ENCODE data around the gene L3MBTL2.

L3MBTL2 gene

DNA sequence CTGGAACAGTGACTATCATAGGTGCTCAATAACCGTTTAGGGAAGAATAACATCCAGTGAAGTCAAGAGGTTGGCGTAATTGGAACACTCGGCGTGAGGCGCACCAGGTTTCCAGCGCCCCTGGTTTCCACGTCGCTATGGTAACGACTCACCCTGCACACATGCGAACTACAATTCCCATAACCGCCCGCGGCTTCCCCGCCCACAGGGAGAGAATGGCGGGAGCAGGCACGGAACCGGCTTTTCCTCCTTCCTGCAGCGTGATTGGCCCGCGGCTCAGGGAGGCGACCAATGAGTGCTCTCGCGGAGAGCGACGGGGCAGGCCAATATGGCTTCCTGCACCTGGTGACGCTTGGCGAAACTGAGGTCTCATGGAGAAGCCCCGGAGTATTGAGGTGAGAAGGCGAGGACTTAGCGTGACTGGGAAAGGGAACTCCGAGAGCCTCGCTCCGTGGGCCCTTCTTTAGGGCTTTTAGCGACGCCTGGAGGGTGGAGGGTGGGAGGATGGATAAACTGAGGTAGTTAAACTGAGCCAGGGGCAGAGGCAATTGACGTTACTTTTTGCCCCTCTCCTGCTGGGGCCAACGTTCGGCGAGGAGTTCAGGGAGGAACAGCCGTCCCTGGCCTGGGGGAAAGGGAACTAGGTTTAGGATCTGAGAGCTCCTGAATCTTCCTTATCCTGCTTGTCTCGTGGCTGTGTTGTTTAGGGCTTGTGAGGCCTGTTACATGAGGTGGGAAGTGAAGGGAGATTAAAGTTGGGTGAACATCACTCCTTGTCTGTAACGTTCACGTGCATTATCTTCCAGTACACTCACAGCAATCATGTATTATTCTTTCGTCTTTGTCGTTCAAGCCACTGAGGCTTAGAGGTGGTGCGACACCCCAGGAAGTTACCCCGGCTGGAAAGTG lies at the start of gene L3MBTL2:
Gene L3MBTL2 (plus strand): TSS at position 321 of the 909 bp plus-strand sequence. CDS start 51 bp downstream, at position 372.
- peak; percentile 100 for DNase-seq (ENCODE audit: extremely low spot score)
- ChIA-PET CTCF (no interaction called here), POLR2A (no interaction called here)
- TF ChIP-seq, protein P1, sequence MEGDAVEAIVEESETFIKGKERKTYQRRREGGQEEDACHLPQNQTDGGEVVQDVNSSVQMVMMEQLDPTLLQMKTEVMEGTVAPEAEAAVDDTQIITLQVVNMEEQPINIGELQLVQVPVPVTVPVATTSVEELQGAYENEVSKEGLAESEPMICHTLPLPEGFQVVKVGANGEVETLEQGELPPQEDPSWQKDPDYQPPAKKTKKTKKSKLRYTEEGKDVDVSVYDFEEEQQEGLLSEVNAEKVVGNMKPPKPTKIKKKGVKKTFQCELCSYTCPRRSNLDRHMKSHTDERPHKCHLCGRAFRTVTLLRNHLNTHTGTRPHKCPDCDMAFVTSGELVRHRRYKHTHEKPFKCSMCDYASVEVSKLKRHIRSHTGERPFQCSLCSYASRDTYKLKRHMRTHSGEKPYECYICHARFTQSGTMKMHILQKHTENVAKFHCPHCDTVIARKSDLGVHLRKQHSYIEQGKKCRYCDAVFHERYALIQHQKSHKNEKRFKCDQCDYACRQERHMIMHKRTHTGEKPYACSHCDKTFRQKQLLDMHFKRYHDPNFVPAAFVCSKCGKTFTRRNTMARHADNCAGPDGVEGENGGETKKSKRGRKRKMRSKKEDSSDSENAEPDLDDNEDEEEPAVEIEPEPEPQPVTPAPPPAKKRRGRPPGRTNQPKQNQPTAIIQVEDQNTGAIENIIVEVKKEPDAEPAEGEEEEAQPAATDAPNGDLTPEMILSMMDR (IDR thresholded peaks at IDR 0.05; ENCODE audit: control extremely low read depth, extremely low read depth, low read depth, missing control alignments), result no peak

GRCh38 chr22:41157083-41157482 lies 48.0 kb upstream of the L3MBTL2 start:
- no peak for DNase-seq (ENCODE audit: extremely low spot score)
- ChIA-PET CTCF (no interaction called here), POLR2A (no interaction called here)
- TF ChIP-seq, protein P1 (IDR thresholded peaks at IDR 0.05; ENCODE audit: control extremely low read depth, extremely low read depth, low read depth, missing control alignments), result no peak

- ChIA-PET CTCF (interaction anchor here (1.2 kb wide), 1 partner anchor 13 kb away, joined by 3 read pairs; no protein-coding TSS in a partner anchor), POLR2A (interaction anchor here (0.6 kb wide), 1 partner anchor 18 kb away, joined by 3 read pairs; no protein-coding TSS in a partner anchor)
- DNase-seq (ENCODE audit: extremely low spot score), result no peak
- TF ChIP-seq, protein P1 (IDR thresholded peaks at IDR 0.05; ENCODE audit: control extremely low read depth, extremely low read depth, low read depth, missing control alignments), result no peak
Measured at GRCh38 chr22:41169157-41169556, 36.0 kb upstream of the L3MBTL2 start.

DNA sequence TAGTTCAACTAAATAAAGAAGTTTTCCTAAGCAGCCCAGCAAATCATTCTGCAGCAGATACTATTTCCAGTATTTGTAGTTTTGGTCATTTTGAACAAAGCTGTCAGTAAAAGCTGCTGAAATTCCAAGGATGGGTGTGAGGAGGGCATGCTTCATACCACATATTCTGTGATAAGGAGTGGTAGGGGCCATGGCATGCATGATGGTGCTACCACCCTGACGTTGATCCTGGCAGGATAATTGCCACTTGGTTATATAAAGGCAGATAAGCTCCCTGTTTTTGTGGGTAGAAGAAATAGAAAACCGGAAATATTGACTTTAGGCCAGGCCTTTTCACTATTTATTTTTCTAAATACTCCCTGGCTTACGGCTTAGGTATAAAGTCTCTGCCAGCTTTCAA lies 33.1 kb upstream of the L3MBTL2 start:
- ChIA-PET POLR2A (no interaction called here), CTCF (interaction anchor here (1.1 to 2.5 kb wide), 6 partner anchors 9 to 249 kb away, joined by 3 to 10 read pairs (median 6); no protein-coding TSS in a partner anchor)
- DNase-seq (ENCODE audit: extremely low spot score), result no peak
- TF ChIP-seq, protein P1 (IDR thresholded peaks at IDR 0.05; ENCODE audit: control extremely low read depth, extremely low read depth, low read depth, missing control alignments), result no peak

GRCh38 chr22:41175546-41175945 lies 29.6 kb upstream of the L3MBTL2 start:
- ChIA-PET CTCF (interaction anchor here (1.7 kb wide), 1 partner anchor 32 kb away, joined by 3 read pairs; no protein-coding TSS in a partner anchor), POLR2A (no interaction called here)
- TF ChIP-seq, protein P1 (IDR thresholded peaks at IDR 0.05; ENCODE audit: control extremely low read depth, extremely low read depth, low read depth, missing control alignments), result no peak

GRCh38 chr22:41177040-41177621 lies 28.0 kb upstream of the L3MBTL2 start:
- no peak for DNase-seq (ENCODE audit: extremely low spot score)
- TF ChIP-seq, protein P1 (IDR thresholded peaks at IDR 0.05; ENCODE audit: control extremely low read depth, extremely low read depth, low read depth, missing control alignments), result no peak
- ChIA-PET CTCF (no interaction called here), POLR2A (no interaction called here)

More at GRCh38 chr22:41175546-41175945, 29.6 kb upstream of the L3MBTL2 start:
- DNase-seq (ENCODE audit: extremely low spot score), result no peak
